Fibroblast of lung (primary cell): ENCODE data around the gene DNAJB6. TPM values are rescaled to one million over a fixed set of nuclear protein-coding genes. Genes with fewer than 3 reads are reported as not detected.

Experiments used
- DNase-seq, 2 donors: peaks; one replicate each; pipeline versions ENCODE4 v3.0.0 to v3.0.0-alpha.2; 2010; ENCODE audit warnings: low read depth in 2 of 2
- H2AFZ ChIP-seq: 2 replicates; pipeline ENCODE4 v1.5.1; 2012; ENCODE audit warnings: low read length, control low read depth, inconsistent platforms
- H3K27ac ChIP-seq: 2 replicates; pipeline ENCODE4 v1.5.1; 2011; ENCODE audit warnings: low read length, control low read depth; ENCODE audit not compliant: insufficient read depth
- H3K27me3 ChIP-seq: 2 replicates; pipeline ENCODE4 v1.5.1; 2011; ENCODE audit warnings: mild to moderate bottlenecking, low read length; ENCODE audit not compliant: control insufficient read depth, insufficient read depth
- H3K36me3 ChIP-seq: 2 replicates; pipeline ENCODE4 v1.5.1; 2011; ENCODE audit warnings: low read length; ENCODE audit not compliant: control insufficient read depth, insufficient read depth
- H3K4me1 ChIP-seq: 2 replicates; pipeline ENCODE4 v1.5.1; 2011; ENCODE audit warnings: low read length; ENCODE audit not compliant: control insufficient read depth, insufficient read depth; ENCODE audit errors: extremely low read depth
- H3K4me2 ChIP-seq: 2 replicates; pipeline ENCODE4 v1.5.1; 2011; ENCODE audit warnings: low read length, control low read depth; ENCODE audit not compliant: insufficient read depth; ENCODE audit errors: extremely low read depth
- H3K4me3 ChIP-seq, 4 experiments: fragments of 200-600 bp in 1 of 4; sonication (generic) in 1 of 4; replicated peaks in 1 of 4; 2 replicates each; pipeline ENCODE4 v1.5.1; 2011 to 2016; ENCODE audit warnings: low read length in 4 of 4, low read depth in 3 of 4, mild to moderate bottlenecking in 3 of 4, control low read depth in 2 of 4, inconsistent platforms in 1 of 4, mixed read lengths in 1 of 4; ENCODE audit not compliant: insufficient read depth in 1 of 4; ENCODE audit errors: control extremely low read depth in 1 of 4
- H3K79me2 ChIP-seq: 2 replicates; pipeline ENCODE4 v1.5.1; 2012; ENCODE audit warnings: mild to moderate bottlenecking, low read length, inconsistent platforms; ENCODE audit not compliant: control insufficient read depth, insufficient read depth
- H3K9ac ChIP-seq: 2 replicates; pipeline ENCODE4 v1.5.1; 2011; ENCODE audit warnings: mild to moderate bottlenecking, low read length, control low read depth; ENCODE audit not compliant: insufficient read depth
- H3K9me3 ChIP-seq: 2 replicates; pipeline ENCODE4 v1.5.1; 2012; ENCODE audit warnings: low read depth, low read length; ENCODE audit not compliant: control insufficient read depth, insufficient read depth
- H4K20me1 ChIP-seq: 2 replicates; pipeline ENCODE4 v1.5.1; 2011; ENCODE audit warnings: low read length; ENCODE audit not compliant: control insufficient read depth, insufficient read depth; ENCODE audit errors: extremely low read depth
- EZH2 ChIP-seq: IDR thresholded peaks from 2 replicates; pipeline ENCODE4 v1.5.1; 2012; ENCODE audit warnings: low read length, control low read depth, mild to moderate bottlenecking; ENCODE audit errors: missing control alignments
- polyA plus RNA-seq, 2 donors: library from polyadenylated mRNA; depleted of rRNA in 1 of 2; stranded (reverse) in 1 of 2; unstranded in 1 of 2; fragments of >200 nt; gene quantifications; 2 replicates each; pipeline ENCODE4 v1.2.1, GENCODE V29; 2011 to 2012; ENCODE audit warnings: missing spikeins in 1 of 2
- total RNA-seq: library from RNA; depleted of rRNA; stranded (reverse); fragments of >200 nt; gene quantifications from 2 replicates; pipeline ENCODE4 v1.2.1, GENCODE V29; 2014
- TF ChIP-seq, protein P1 (sequence below), 2 donors: IDR thresholded peaks in 1 of 2; conservative IDR thresholded peaks in 1 of 2; 1 replicate in 1 of 2; 2 replicates in 1 of 2; pipeline ENCODE4 v1.5.1; 2011 to 2012; ENCODE audit warnings: low read length in 2 of 2, control low read depth in 1 of 2, inconsistent platforms in 1 of 2, low read depth in 1 of 2, mild to moderate bottlenecking in 1 of 2

The DNAJB6 gene
- total and polyA plus RNA-seq, 2 donors (not counting 1 experiment from before 2014, with no cell fraction given), result 86.2 to 117 TPM

DNA sequence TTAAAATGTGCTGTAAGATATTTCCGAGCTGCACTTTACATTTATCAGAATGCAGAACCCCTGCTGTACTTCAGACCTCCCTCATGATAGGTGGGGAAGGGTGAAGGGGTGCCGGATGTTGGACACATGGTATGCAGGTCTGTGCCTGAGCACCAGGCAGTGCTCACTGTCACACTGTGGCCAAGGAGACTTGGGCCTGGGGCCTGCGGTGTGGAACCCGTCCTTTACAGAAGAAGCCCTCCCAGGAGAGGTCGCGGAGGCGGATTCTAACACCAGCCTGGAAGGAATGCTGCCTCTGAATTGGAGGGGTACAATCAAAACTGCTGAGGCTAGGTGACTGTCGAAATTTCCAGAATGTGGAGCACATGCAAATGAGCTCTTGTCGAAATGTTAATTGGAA lies 34.5 kb downstream of the DNAJB6 start:
- H3K9ac ChIP-seq, result no peak overlapping the region
- no peak overlapping the region for H3K4me3 ChIP-seq
- no peaks in the 10 kb centered on the region for H3K9me3 ChIP-seq
- H3K27me3 ChIP-seq, result no peaks in the 10 kb centered on the region
- H3K4me2 ChIP-seq, result no peak overlapping the region
- DNase-seq, result no peak
- peaks cover 20% of the 10 kb centered on the region for H3K36me3 ChIP-seq
- TF ChIP-seq, protein P1, sequence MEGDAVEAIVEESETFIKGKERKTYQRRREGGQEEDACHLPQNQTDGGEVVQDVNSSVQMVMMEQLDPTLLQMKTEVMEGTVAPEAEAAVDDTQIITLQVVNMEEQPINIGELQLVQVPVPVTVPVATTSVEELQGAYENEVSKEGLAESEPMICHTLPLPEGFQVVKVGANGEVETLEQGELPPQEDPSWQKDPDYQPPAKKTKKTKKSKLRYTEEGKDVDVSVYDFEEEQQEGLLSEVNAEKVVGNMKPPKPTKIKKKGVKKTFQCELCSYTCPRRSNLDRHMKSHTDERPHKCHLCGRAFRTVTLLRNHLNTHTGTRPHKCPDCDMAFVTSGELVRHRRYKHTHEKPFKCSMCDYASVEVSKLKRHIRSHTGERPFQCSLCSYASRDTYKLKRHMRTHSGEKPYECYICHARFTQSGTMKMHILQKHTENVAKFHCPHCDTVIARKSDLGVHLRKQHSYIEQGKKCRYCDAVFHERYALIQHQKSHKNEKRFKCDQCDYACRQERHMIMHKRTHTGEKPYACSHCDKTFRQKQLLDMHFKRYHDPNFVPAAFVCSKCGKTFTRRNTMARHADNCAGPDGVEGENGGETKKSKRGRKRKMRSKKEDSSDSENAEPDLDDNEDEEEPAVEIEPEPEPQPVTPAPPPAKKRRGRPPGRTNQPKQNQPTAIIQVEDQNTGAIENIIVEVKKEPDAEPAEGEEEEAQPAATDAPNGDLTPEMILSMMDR (conservative IDR thresholded peaks at IDR 0.05 in 1 of 2, IDR thresholded peaks at IDR 0.05 in 1 of 2; ENCODE audit: low read depth in 1 of 2, low read length in 2 of 2), result no peak
- TF ChIP-seq EZH2, result no peak
- H3K79me2 ChIP-seq, result peaks cover 45% of the 10 kb centered on the region
- H3K27ac ChIP-seq, result no peak overlapping the region
- no peak overlapping the region for H2AFZ ChIP-seq
- H4K20me1 ChIP-seq, result no peaks in the 10 kb centered on the region
- no peaks in the 10 kb centered on the region for H3K4me1 ChIP-seq

DNA sequence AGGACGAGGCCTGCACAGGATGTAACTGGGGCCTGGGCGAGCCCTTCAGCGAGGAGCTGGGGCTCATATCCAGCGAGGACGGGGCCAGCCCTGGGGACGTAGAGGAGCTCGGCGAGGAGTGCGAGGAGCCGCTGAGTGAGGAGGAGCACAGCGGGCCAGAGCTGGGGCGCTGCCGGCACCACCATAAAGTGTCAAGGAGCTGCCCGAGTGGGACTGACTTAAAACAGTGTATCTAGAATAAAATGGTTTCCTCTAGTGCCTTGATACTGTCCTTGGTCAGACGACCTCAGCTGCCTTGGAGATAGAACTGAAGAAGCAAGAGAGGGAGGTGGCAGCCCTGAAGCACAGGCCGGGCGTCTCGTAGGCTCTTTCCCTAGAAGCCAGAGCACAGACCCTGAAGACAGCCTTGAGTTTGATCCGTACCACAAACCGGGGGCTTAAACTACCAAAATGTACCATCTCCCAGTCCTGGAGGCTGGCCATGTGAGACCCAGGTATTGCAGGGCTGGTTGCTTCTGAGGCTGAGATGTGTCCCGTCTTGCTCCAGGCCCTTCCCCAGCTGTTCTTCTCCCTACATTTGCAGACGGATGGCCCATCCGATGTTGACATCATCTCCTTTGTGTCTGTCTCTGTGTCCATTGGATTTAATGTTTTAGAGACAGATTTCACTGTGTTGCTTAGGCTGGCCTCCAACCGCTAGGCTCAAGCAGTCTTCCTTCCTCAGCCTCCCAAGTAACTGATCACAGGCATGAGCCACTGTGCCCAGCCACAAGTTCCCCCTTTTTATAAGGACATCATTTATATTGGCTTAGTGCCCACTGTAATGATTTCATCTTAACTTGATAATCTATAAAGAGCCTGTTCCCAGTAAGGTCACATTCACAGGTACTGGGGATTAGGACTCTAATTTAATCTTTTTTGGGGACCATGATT lies 35.8 kb downstream of the DNAJB6 start:
- Histone ChIP-seq H3K9me3 (no peaks in the 10 kb centered on the region), H3K36me3 (peaks cover 19% of the 10 kb centered on the region), H3K27ac (no peak overlapping the region), H3K9ac (no peak overlapping the region), H3K27me3 (no peaks in the 10 kb centered on the region), H2AFZ (no peak overlapping the region), H3K4me2 (no peak overlapping the region), H4K20me1 (no peaks in the 10 kb centered on the region), H3K4me1 (no peaks in the 10 kb centered on the region), H3K79me2 (peaks cover 53% of the 10 kb centered on the region), H3K4me3 (no peak overlapping the region)
- TF ChIP-seq, protein P1 (conservative IDR thresholded peaks at IDR 0.05 in 1 of 2, IDR thresholded peaks at IDR 0.05 in 1 of 2; ENCODE audit: low read depth in 1 of 2, low read length in 2 of 2), result no peak
- TF ChIP-seq EZH2, result no peak
- no peak for DNase-seq

DNA sequence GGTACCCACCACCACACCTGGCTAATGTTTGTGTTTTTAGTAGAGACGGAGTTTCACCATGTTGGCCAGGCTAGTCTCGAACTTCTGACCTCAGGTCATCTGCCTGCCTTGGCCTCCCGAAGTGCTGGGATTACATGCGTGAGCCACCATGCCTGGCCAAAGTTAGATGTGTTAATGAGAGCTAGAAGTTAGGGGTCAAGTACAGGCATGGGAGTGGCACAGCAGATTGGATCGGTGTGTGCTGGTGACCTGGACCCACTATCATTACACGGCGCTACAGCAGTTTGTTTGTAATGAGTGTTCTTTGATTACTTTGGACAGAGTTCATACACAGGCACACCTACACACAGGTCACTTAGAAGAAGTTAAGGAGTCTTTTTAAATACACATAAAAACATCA lies 36.7 kb downstream of the DNAJB6 start:
- peaks cover 16% of the 10 kb centered on the region for H3K36me3 ChIP-seq
- H3K9ac ChIP-seq, result no peak overlapping the region
- no peaks in the 10 kb centered on the region for H4K20me1 ChIP-seq

More for the DNA sequence above, 36.7 kb downstream of the DNAJB6 start:
- Histone ChIP-seq H3K79me2 (peaks cover 59% of the 10 kb centered on the region), H3K27ac (no peak overlapping the region), H3K4me2 (no peak overlapping the region), H3K27me3 (no peaks in the 10 kb centered on the region), H3K4me1 (no peaks in the 10 kb centered on the region), H2AFZ (no peak overlapping the region), H3K9me3 (no peaks in the 10 kb centered on the region), H3K4me3 (no peak overlapping the region)
- DNase-seq, result no peak
- no peak for TF ChIP-seq EZH2
